HG02840 (cell line): ENCODE data around the gene DRG2.

Source experiments
- ATAC-seq: cut with Tn5 transposase; IDR thresholded peaks from one replicate; pipeline ENCODE4 v1.9.1; 2021; ENCODE audit warnings: mild to moderate bottlenecking, moderate library complexity, moderate number of reproducible peaks; ENCODE audit not compliant: unreplicated experiment, low FRiP score

The DRG2 gene

DNA sequence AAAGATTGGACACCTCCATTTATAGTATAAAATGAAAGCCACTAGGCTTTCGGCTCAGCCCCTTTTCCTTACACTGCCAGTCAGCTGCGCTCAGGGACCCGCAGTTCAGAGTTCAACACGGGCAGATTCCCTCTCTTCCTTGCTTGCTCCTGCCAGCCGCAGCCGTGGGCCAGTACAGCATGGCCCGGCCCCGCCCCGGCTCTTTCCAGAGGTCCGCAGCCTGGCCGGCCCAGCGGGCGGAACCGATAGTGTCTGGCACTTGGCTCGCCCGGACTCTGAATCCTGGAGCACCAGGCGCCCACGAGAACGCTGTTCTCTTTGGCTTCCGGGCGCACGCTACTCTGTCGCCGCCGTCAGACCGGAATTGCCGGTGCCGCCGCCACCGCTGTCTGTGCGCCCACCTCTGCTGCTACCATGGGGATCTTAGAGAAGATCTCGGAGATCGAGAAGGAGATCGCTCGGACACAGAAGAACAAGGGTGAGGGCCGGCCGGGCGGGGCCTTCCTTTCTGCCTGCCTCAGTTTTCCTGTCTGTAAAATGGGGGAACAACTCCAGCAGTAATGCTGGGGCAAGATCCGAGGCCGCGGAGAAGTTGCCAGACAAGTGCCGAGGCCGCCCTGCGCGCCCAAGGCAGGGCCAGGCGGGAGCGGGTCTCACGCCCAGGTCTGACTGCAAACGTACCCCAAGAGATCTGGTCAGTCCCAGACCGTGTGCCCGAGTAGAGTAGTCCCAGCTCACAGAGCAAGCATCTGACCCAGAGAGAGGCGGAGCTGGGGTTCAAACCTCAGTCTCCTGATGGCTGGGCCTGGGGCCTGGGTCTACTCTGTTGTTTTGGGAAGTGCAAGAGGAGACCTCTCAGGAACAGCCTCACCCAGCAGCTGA lies at the start of gene DRG2:
TSS of gene DRG2 (plus strand) at position 339 of the 882 bp plus-strand sequence. CDS start at position 415, 76 bp downstream.
- ATAC-seq = peak; percentile 77

- no peak for ATAC-seq
These were observed 49.4 kb upstream of the DRG2 start for GRCh38 chr17:18038149-18038850.

DNA sequence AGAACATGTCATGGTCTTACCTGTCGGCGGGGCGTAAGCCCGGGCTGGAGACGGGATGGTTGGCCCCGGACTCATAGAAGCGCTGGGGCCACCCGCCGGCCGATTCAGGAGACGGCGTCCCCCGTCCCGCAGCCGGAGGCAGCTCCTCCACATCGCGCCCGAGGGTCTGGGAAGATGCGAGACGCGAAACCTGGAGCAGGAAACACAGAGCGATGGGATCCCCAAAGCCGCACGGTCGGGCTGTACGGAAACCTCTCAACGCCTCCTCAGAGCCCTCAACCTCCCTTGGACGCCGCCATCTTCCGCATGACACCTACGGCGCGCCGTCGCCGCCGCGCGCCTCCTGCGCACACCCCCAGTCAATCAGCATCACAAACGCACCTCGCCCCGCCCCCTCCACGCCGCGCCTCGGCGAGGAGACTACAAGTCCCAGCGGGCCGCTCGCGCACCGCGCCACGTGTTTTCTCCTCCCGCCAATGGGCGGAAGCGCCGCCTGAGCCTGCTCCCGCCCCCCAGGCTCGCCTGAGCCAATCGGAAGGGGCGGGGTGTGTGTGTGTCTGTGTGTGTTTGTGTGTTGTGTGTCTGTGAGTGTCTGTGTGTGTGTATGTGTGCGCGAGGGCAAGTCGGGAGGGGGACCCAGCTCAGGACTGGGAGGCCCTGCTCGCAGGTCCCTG lies 48.8 kb upstream of the DRG2 start, which contains the start of the genes ATPAF2 and GID4:
TSS of gene ATPAF2 (minus strand) at position 308 of the 674 bp plus-strand sequence. CDS start at position 153, 155 bp downstream.
TSS of gene GID4 (plus strand) at position 548 of the 674 bp plus-strand sequence. CDS start at position 605, 57 bp downstream.
- ATAC-seq = peak; percentile 90

DNA sequence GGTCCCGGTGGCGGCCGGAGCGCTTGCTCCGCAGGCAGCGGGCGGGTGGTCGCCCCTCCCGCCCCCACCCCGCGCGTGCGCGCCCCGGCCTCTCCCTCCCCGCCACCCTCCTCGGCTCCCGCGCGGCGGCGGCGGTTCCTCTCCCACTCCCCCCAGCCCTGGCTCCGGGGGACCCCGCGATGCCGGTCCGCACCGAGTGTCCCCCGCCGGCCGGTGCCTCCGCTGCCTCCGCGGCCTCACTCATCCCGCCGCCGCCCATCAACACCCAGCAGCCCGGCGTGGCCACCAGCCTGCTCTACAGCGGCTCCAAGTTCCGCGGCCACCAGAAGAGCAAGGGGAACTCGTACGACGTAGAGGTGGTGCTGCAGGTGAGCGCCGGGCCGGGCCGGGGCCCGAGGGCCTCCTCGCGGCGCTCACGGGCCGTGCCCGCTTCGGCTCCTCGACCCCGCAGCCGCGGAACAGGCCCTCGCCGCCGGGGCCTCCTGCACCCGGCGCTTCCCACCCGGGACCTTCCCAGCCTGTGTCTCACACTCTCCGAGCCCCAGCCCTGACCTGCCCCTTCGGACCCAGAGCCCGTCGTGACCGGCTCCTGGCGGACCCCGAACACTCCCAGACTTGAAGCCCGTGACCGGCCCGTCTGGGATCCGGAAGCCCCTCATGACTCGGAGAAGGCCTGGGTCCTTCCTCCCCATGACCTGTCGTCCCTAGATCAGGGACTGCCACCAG lies 48.0 kb upstream of the DRG2 start:
- peak; percentile 37 for ATAC-seq

DNA sequence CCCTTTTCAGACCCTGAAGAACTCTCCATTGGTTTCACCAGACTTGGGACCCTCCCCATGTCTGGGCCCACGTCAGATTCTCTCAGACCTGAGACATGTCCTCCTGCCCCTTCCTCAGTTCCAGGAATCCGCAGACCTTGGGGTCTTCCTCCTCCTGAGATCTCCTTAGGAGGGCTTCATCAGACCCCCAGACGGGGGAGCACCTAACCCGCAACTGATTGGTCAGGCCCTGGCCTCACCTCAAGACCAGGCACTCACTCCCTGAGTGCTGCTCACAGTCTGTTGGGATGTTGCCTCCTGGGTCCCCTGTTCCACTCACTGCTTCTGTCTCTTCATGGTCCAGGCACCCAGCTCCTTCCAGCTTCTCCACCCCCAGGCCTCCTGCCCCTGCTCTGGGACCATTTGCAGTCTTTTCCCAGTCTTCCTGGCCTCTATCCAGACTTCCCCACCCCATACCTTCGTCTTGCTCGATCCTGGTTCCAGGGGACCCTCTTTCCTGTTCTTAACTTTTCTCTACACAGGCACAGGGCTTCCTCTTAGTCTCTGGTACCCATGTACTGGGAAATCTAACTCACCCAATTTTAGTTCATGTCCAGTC lies 47.4 kb upstream of the DRG2 start:
- no peak for ATAC-seq

- ATAC-seq = no peak
These were observed 46.0 kb upstream of the DRG2 start for GRCh38 chr17:18041776-18042175.

- no peak for ATAC-seq
These were observed 44.8 kb upstream of the DRG2 start for GRCh38 chr17:18042983-18043382.

GRCh38 chr17:18043491-18043890 lies 44.3 kb upstream of the DRG2 start:
- ATAC-seq = no peak

GRCh38 chr17:18044609-18045008 lies 43.1 kb upstream of the DRG2 start:
- no peak for ATAC-seq

- ATAC-seq = no peak
These were observed 41.9 kb upstream of the DRG2 start for GRCh38 chr17:18045691-18046350.

GRCh38 chr17:18055597-18055996 lies 32.2 kb upstream of the DRG2 start:
- no peak for ATAC-seq

DNA sequence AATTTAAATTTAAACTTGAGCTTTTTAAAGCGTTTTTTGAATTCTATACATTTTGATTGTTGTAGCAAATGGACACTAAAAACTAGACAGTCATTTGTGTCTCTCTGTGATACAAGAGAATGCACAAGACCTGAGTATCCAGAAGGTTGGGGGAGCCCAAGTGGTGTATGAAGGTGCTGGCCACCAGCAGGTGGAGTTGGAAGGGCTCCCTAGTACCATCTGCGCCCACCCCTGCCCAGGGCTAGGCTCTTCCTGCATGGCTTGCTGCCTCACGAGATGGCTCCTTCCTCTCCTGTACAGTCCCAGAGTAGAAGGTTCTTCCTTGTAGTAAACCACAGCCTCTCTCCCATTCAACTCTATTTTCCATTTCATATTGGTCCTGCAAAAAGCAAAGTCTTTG lies 31.5 kb upstream of the DRG2 start:
- no peak for ATAC-seq

DNA sequence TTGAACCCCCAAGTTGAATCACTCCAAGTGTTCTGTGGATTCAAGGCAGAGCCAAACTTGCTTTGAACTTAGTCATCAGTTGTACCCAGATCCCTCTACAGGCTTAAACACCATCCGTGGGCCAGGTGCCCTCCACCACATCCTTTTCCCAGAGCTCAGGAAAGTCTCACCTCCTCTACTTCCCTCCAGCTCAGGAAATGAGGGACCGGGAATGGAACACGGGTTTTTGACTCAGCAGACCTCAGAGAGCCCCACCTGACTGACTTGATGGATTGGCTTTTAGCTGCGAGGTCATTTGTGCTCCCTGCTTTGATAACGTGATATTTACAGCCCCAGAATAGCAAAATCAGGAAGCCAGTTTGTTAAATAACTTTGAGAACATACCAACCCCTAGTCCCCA lies 28.5 kb upstream of the DRG2 start:
- ATAC-seq = no peak

DNA sequence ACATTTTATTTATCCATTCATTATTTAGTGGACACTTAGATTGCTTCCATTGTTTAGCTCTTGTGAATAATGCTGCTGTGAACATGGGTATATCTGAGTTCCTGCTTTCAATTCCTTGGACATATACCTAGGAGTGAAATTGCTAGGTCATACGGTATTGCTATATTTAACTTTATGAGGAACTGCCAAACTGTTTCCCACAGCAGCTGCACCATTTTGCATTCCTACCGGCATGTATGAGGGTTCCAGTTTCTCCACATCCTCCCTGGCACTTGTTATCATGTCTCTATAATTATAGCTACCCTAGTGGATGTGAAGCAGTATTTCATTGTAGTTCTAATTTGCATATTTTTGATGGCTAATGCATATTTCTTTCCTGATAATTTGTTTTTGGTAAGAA lies 23.7 kb upstream of the DRG2 start:
- ATAC-seq = no peak

DNA sequence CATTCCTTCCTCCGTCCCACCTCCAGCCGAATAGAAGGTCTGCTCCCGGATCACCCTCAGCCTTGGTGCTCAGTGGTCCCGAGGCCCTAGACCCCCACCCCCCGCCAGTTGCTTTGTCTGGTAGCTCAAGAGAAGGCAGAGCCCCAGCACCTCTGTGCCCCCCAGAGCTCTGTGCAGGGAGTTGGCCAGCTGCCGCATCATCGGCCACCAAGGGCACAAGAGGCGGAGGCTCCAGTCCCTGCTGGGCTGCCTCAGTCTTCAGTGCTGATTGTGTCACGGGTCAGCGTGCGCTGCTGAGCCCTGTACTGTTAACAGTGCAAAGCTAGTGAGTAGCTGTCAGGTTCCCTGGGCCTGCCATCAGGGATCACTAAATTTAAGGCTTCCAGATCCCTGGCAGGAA lies 22.2 kb upstream of the DRG2 start:
- ATAC-seq = no peak

DNA sequence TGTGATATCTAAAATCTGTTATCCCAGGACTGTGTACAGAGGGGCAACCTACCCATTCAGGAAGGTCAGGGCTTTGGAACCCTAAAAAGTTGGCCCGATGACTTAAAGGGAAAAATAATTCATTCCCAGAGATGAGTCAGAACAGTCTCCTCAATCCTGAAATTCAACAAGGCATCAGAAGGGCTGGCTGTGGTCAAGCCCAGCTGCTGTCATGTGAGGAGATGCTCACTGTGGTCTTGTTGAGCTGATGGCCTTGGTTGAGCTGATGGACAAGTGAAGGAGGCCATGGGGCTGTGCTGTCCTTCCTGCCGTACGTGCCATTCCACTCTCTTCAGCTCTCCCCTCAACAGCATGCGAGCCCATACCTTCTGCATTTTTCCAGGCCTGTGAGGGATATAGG lies 20.9 kb upstream of the DRG2 start:
- no peak for ATAC-seq

GRCh38 chr17:18069101-18069500 lies 18.6 kb upstream of the DRG2 start:
- no peak for ATAC-seq

DNA sequence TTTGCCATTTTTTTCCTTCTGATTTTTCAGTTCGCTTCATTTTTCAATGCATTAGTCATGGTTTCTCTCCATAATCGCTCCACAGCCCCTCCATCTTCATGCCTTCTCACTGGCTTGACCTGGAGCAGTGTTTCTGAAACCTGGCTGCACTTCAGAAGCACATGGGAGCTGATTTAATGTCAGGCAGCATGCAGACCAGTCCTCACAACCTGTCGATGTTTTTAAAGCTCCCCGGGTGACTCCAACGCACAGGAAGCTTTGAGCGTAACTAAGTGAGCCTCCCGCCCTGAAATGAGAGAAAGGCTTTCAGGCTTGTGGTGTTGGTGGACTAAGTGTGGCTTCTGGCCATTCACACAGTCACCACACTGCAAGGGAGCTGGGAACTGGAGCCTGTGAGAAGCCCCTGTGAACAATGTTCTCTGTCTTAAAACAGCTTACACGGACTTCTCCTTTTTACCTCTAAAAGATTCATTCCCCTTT lies 16.8 kb upstream of the DRG2 start:
- no peak for ATAC-seq

DNA sequence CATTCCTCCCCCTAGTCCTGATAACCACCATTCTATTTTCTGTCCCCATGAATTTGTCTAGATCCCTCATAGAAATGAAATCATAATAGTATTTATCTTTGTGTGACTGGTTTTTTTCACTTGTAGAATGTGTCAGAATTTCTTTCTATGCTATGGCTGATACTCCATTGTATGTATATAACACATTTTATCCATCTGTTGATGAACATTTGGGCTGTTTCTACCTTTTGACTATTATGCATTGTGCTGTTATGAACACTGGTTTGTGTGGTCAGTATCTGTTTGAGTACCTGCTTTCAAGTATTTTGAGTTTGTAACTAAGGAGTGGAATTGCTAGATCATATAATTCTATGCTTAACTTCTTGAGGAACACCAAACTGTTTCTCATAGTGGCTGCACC lies 16.0 kb upstream of the DRG2 start:
- ATAC-seq = no peak
